IPS-NIHi11 (cell line): ENCODE results near the gene TCTA.

Source experiments
- DNase-seq: peaks from one replicate; pipeline ENCODE4 v3.0.0; 2012; ENCODE audit warnings: mixed read lengths, low spot score

The TCTA gene

GRCh38 chr3:49410846-49411534 is 1.2 kb upstream of the TCTA start:
- DNase-seq = no peak

GRCh38 chr3:49411535-49411967 is 672 bp upstream of the TCTA start:
- peak; percentile 85 for DNase-seq

- DNase-seq = no peak
These were observed 562 bp downstream of the TCTA start for GRCh38 chr3:49412632-49413337.

- DNase-seq = no peak
These were observed 1.1 kb downstream of the TCTA start for GRCh38 chr3:49413338-49413734.

GRCh38 chr3:49414753-49415152 is 2.5 kb downstream of the TCTA start:
- DNase-seq = no peak

GRCh38 chr3:49415931-49416601 is 3.8 kb downstream of the TCTA start:
- no peak for DNase-seq

- no peak for DNase-seq
These were observed 4.6 kb downstream of the TCTA start for GRCh38 chr3:49416867-49417266.

- no peak for DNase-seq
These were observed 5.4 kb downstream of the TCTA start for GRCh38 chr3:49417516-49418120.

- DNase-seq = no peak
These were observed 9.7 kb downstream of the TCTA start for GRCh38 chr3:49421890-49422378.

- peak; percentile 94 for DNase-seq
These were observed 10.4 kb downstream of the TCTA start, which contains the start of gene AMT for GRCh38 chr3:49422379-49423248. AMT (minus strand) TSS chr3:49422473; CDS start chr3:49422450, 23 bp downstream.

- DNase-seq = no peak
These were observed 12.6 kb downstream of the TCTA start for GRCh38 chr3:49424816-49425215.

GRCh38 chr3:49427586-49427985 is 15.4 kb downstream of the TCTA start:
- no peak for DNase-seq

GRCh38 chr3:49428752-49429080 is 16.5 kb downstream of the TCTA start:
- DNase-seq = no peak

GRCh38 chr3:49434731-49435130 is 22.5 kb downstream of the TCTA start:
- DNase-seq = no peak

- no peak for DNase-seq
These were observed 33.2 kb downstream of the TCTA start for GRCh38 chr3:49445391-49445790.

- no peak for DNase-seq
These were observed 41.4 kb downstream of the TCTA start for GRCh38 chr3:49453621-49454020.

- peak; percentile 61 for DNase-seq
These were observed 42.2 kb downstream of the TCTA start for GRCh38 chr3:49454458-49454857.

GRCh38 chr3:49454898-49455681 is 42.9 kb downstream of the TCTA start:
- DNase-seq = no peak

- DNase-seq = no peak
These were observed 44.2 kb downstream of the TCTA start for GRCh38 chr3:49456466-49456865.

- no peak for DNase-seq
These were observed 48.1 kb downstream of the TCTA start for GRCh38 chr3:49460188-49460890.
